BLaER1 (cell line): ENCODE measurements around the gene GTF3A.
A peak's percentile ranks its signal among the peaks of the same experiment; 100 is the strongest.
"Not testable (repeated sequence)": the region's sequence is repeated elsewhere in the genome, so short reads cannot be mapped to it uniquely, and the experiment has no call there.

Experiments used
- H3K27ac ChIP-seq: shearing (Covaris generic); formaldehyde crosslinking; 2 replicates; pipeline ENCODE4 v1.8.1; 2022
- H3K27me3 ChIP-seq: shearing (Covaris generic); formaldehyde crosslinking; 2 replicates; pipeline ENCODE4 v1.8.1; 2022
- H3K36me3 ChIP-seq: shearing (Covaris generic); formaldehyde crosslinking; 2 replicates; pipeline ENCODE4 v1.8.1; 2022
- H3K4me1 ChIP-seq: shearing (Covaris generic); formaldehyde crosslinking; 2 replicates; pipeline ENCODE4 v1.8.1; 2022
- H3K4me2 ChIP-seq: shearing (Covaris generic); formaldehyde crosslinking; 2 replicates; pipeline ENCODE4 v1.8.1; 2022
- H3K4me3 ChIP-seq: shearing (Covaris generic); formaldehyde crosslinking; 2 replicates; pipeline ENCODE4 v1.8.1; 2022
- H3K9ac ChIP-seq: shearing (Covaris generic); formaldehyde crosslinking; 2 replicates; pipeline ENCODE4 v1.8.1; 2022
- H3K9me3 ChIP-seq: shearing (Covaris generic); formaldehyde crosslinking; 2 replicates; pipeline ENCODE4 v1.8.1; 2022
- H4K20me1 ChIP-seq: shearing (Covaris generic); formaldehyde crosslinking; 2 replicates; pipeline ENCODE4 v1.8.1; 2022
- Cebpa-rat ChIP-seq: shearing (Covaris generic); IDR thresholded peaks from 2 replicates; pipeline ENCODE4 v1.8.1; 2022

Gene GTF3A

DNA sequence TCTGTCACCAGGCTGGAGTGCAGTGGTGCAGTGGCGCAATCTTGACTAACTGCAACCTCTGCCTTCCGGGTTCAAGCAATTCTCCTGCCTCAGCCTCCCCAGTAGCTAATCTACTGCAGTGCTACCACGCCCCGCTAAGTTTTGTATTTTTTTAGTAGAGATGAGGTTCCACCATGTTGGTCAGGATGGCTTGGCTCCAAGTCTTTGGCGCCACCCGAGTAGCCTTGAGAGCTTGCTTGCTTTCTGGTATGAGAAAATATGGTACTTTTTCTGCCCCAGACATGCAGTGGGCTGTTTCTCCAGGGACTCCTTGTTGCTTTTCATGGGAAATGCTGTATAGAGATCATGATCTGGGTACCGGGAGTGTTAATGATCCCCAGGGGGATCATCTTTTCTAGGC, 34.5 kb upstream of the GTF3A start:
- no peaks in the 10 kb centered on the region for H3K9me3 ChIP-seq
- H3K4me3 ChIP-seq: no peak overlapping the region
- H3K27ac ChIP-seq: no peak overlapping the region
- no peaks in the 10 kb centered on the region for H3K27me3 ChIP-seq
- no peaks in the 10 kb centered on the region for H3K4me1 ChIP-seq
- no peak overlapping the region for H3K9ac ChIP-seq
- no peak overlapping the region for H3K4me2 ChIP-seq
- H4K20me1 ChIP-seq: no peaks in the 10 kb centered on the region
- no peak for TF ChIP-seq Cebpa-rat
- H3K36me3 ChIP-seq: no peaks in the 10 kb centered on the region

DNA sequence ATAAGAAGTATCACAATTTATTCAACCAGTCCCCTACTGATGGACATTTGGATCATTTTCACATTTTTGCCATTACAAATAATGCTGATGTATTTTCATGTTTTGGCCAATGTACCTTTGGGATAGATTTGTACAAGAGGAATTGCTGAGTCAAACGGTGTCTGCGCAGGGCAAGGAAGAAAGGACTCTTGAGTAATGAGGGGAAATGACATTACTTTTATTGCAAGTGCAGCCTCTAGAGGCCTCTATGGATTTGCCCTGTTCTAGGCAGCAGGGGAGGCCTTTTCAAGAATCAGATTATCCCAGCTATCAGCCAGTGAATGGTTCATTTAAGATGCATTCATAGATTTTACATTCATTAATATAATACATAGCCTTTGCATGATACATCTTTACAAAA, 32.9 kb upstream of the GTF3A start:
- Histone ChIP-seq H3K36me3 (no peaks in the 10 kb centered on the region), H3K9me3 (no peaks in the 10 kb centered on the region), H3K27me3 (no peaks in the 10 kb centered on the region), H3K4me3 (no peak overlapping the region), H3K4me2 (no peak overlapping the region), H3K9ac (no peak overlapping the region), H3K4me1 (no peaks in the 10 kb centered on the region), H4K20me1 (no peaks in the 10 kb centered on the region), H3K27ac (no peak overlapping the region)
- TF ChIP-seq Cebpa-rat: no peak

- no peaks in the 10 kb centered on the region for H4K20me1 ChIP-seq
- no peaks in the 10 kb centered on the region for H3K4me1 ChIP-seq
- H3K4me2 ChIP-seq: no peak overlapping the region
- TF ChIP-seq Cebpa-rat: no peak
- no peak overlapping the region for H3K4me3 ChIP-seq
- no peaks in the 10 kb centered on the region for H3K36me3 ChIP-seq
- H3K9me3 ChIP-seq: no peaks in the 10 kb centered on the region
- no peak overlapping the region for H3K9ac ChIP-seq
- no peak overlapping the region for H3K27ac ChIP-seq
- H3K27me3 ChIP-seq: no peaks in the 10 kb centered on the region
Measured at GRCh38 chr13:27393101-27393500, 31.3 kb upstream of the GTF3A start.

GRCh38 chr13:27395007-27395510, 29.4 kb upstream of the GTF3A start:
- no peaks in the 10 kb centered on the region for H4K20me1 ChIP-seq
- no peaks in the 10 kb centered on the region for H3K36me3 ChIP-seq
- no peak overlapping the region for H3K4me2 ChIP-seq
- no peak for TF ChIP-seq Cebpa-rat
- no peaks in the 10 kb centered on the region for H3K27me3 ChIP-seq
- no peak overlapping the region for H3K4me3 ChIP-seq
- no peak overlapping the region for H3K9ac ChIP-seq
- no peaks in the 10 kb centered on the region for H3K4me1 ChIP-seq
- H3K9me3 ChIP-seq: no peaks in the 10 kb centered on the region
- no peak overlapping the region for H3K27ac ChIP-seq

- Histone ChIP-seq H3K4me2 (no peak overlapping the region), H3K9ac (no peak overlapping the region), H3K27ac (no peak overlapping the region), H3K9me3 (peaks cover 4% of the 10 kb centered on the region; the same call in 1 of the 2 replicates), H3K27me3 (no peaks in the 10 kb centered on the region), H3K4me1 (peaks cover 4% of the 10 kb centered on the region; the same call in 1 of the 2 replicates), H4K20me1 (no peaks in the 10 kb centered on the region), H3K4me3 (no peak overlapping the region), H3K36me3 (no peaks in the 10 kb centered on the region)
- no peak for TF ChIP-seq Cebpa-rat
Measured at GRCh38 chr13:27396252-27396846, 28.1 kb upstream of the GTF3A start.

GRCh38 chr13:27398360-27398759, 26.1 kb upstream of the GTF3A start:
- Histone ChIP-seq H3K4me3 (no peak overlapping the region), H3K9ac (no peak overlapping the region), H3K4me1 (peaks cover 6% of the 10 kb centered on the region; the same call in 1 of the 2 replicates), H3K36me3 (no peaks in the 10 kb centered on the region), H3K27me3 (no peaks in the 10 kb centered on the region), H4K20me1 (no peaks in the 10 kb centered on the region), H3K27ac (no peak overlapping the region), H3K9me3 (peaks cover 4% of the 10 kb centered on the region; the same call in 1 of the 2 replicates), H3K4me2 (no peak overlapping the region)
- no peak for TF ChIP-seq Cebpa-rat

DNA sequence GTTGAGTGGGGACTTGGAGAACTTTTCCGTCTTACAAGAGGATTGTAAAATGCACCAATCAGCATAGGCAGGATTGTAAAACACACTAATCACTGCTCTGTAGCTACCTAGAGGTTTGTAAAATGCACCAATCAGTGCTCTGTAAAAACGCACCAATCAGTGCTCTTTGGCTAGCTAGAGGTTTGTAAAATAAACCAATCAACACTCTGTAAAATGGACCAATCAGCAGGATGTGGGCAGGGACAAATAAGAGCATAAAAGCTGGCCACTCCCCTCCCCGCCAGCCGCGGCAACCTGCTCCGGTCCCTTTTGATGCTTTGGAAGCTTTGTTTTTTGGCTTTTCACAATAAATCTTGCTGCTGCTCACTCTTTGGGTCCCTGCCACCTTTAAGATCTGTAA, 24.0 kb upstream of the GTF3A start:
- not testable (repeated sequence) for H3K4me2 ChIP-seq, H3K9ac ChIP-seq, H3K36me3 ChIP-seq, H3K4me1 ChIP-seq, H4K20me1 ChIP-seq, H3K27me3 ChIP-seq, H3K9me3 ChIP-seq, H3K4me3 ChIP-seq, H3K27ac ChIP-seq

- H3K27me3 ChIP-seq: no peaks in the 10 kb centered on the region
- no peaks in the 10 kb centered on the region for H4K20me1 ChIP-seq
- H3K4me3 ChIP-seq: no peak overlapping the region
- no peak for TF ChIP-seq Cebpa-rat
- peaks cover 4% of the 10 kb centered on the region; the same call in 1 of the 2 replicates for H3K9me3 ChIP-seq
- no peaks in the 10 kb centered on the region for H3K36me3 ChIP-seq
- H3K27ac ChIP-seq: no peak overlapping the region
- H3K9ac ChIP-seq: no peak overlapping the region
- H3K4me1 ChIP-seq: peaks cover 6% of the 10 kb centered on the region; the same call in 1 of the 2 replicates
- 0 out of 2 replicates have a peak overlapping the region, but pooled peaks have one; percentile 25 for H3K4me2 ChIP-seq
Measured at GRCh38 chr13:27401210-27401609, 23.2 kb upstream of the GTF3A start.

GRCh38 chr13:27403203-27403678, 21.2 kb upstream of the GTF3A start:
- Histone ChIP-seq H3K4me1 (peaks cover 6% of the 10 kb centered on the region; the same call in 1 of the 2 replicates), H3K4me2 (no peak overlapping the region), H3K9ac (no peak overlapping the region), H3K27ac (no peak overlapping the region), H3K27me3 (no peaks in the 10 kb centered on the region), H3K4me3 (no peak overlapping the region), H3K36me3 (no peaks in the 10 kb centered on the region), H3K9me3 (peaks cover 4% of the 10 kb centered on the region; the same call in 1 of the 2 replicates), H4K20me1 (no peaks in the 10 kb centered on the region)
- no peak for TF ChIP-seq Cebpa-rat

- H3K4me3 ChIP-seq: no peak overlapping the region
- no peak overlapping the region for H3K27ac ChIP-seq
- H3K9me3 ChIP-seq: peaks cover 4% of the 10 kb centered on the region; the same call in 1 of the 2 replicates
- no peak for TF ChIP-seq Cebpa-rat
- H3K36me3 ChIP-seq: no peaks in the 10 kb centered on the region
- peaks cover 6% of the 10 kb centered on the region; the same call in 1 of the 2 replicates for H3K4me1 ChIP-seq
- no peaks in the 10 kb centered on the region for H3K27me3 ChIP-seq
- no peak overlapping the region for H3K4me2 ChIP-seq
- no peaks in the 10 kb centered on the region for H4K20me1 ChIP-seq
- H3K9ac ChIP-seq: no peak overlapping the region
Measured at GRCh38 chr13:27403727-27404385, 20.6 kb upstream of the GTF3A start.
